SKM-1 (cell line): ENCODE data around the gene SLCO4C1.

Experiments
- DNase-seq: peaks from one replicate; lab custom pipeline; 2025; ENCODE audit not compliant: unreplicated experiment; lab: John Stamatoyannopoulos, UW

SLCO4C1 gene, protein sequence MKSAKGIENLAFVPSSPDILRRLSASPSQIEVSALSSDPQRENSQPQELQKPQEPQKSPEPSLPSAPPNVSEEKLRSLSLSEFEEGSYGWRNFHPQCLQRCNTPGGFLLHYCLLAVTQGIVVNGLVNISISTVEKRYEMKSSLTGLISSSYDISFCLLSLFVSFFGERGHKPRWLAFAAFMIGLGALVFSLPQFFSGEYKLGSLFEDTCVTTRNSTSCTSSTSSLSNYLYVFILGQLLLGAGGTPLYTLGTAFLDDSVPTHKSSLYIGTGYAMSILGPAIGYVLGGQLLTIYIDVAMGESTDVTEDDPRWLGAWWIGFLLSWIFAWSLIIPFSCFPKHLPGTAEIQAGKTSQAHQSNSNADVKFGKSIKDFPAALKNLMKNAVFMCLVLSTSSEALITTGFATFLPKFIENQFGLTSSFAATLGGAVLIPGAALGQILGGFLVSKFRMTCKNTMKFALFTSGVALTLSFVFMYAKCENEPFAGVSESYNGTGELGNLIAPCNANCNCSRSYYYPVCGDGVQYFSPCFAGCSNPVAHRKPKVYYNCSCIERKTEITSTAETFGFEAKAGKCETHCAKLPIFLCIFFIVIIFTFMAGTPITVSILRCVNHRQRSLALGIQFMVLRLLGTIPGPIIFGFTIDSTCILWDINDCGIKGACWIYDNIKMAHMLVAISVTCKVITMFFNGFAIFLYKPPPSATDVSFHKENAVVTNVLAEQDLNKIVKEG

DNA sequence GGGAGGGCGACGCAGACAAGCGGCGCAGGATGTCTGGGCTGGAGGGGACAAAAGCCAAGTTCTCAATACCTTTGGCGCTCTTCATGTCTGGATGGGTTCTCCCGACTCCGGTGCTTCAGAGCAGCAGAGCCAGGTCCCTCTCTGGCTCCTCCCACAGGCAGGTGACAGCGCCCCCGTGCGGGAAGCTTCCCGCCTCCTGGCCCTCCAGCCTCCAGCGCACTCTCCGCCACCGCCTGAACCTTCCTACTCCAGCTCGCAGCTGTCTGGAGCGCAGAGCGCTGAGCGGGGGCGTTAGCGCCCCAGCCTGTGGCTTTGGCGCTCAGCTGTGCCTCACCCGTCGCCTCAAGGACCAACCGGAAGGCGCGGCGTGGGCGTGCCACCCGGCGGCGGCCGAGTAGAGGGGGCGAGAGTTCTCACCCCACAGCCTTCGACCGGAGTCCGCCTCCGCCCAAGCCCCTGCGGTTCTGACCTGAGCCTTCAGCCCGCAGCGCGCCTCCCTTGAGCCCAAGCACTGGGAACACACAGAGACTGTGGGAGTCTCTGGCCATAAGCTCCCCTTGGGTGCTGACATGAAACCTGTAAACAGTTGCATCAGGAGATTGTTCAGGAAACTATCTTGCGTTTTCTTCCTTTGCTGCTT is at the start of gene SLCO4C1:
TSS of gene SLCO4C1 (minus strand) at position 107 of the 640 bp plus-strand sequence. CDS start at position 85, 22 bp downstream.
- DNase-seq = peak; percentile 83

DNA sequence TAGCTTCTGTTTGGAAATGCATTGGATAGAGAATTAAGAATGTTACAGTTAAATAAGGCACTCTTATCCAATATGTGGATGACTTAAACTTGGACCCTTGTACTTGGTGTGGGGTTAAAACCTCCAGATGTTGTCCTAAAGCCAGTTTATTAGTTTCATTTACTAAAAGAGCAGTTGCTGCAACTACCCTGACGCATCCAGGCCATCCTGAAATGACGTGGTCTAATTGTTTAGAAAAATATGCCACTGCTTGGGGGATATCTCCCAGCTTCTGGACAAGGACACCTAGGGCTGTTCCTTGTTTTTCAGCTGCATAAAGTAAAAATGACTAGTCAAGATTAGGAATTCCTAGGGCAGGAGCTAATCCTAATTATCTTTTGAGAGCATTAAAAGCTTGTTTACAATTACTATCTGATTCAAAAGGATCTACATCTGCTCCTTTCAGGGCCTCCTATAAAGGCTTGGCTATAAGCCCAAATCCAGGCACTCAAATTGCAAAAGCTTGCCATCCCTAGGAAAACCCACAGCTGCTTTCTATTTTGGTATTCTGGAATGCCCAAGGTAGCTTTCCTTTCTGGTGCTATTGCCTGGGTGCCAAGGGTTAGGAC is 45.7 kb upstream of the SLCO4C1 start:
- no peak for DNase-seq

DNA sequence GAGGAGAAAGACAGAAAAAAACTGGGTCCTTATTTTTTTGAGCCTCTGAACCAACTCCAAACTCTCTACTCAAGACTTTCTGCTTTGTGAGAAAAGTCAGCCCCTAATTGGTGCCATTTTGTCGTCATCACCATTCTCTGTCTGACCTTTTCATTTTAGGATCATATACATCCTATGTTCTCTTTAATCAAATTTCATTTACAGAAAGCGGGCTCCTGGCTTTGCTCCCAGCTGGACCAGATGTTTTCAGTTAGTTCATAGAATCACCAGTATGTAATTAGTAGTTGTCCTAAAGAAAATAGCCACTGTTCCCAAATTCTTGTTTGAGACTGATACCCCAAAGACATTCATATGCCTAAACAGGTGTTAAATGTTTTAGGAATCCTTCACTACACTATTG is 28.6 kb upstream of the SLCO4C1 start:
- DNase-seq = no peak

DNA sequence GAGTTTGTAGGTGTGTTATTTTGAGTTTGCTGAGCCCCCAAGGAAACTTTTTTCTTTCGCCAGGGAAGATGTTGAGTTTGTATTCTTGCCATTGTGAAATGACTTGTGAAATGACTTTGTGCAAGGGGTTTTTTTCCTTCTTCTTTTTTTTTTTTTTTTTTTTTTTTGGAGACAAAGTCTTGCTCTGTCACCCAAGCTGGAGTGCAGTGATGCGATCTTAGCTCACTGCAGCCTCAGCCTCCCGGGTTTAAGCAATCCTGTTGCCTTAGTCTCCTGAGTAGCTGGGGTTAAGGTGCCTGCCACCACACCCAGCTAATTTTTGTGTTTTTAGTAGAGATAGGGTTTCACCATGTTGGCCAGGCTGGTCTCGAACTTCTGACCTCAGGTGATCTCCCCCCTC is 22.7 kb upstream of the SLCO4C1 start:
- DNase-seq = peak; percentile 44

DNA sequence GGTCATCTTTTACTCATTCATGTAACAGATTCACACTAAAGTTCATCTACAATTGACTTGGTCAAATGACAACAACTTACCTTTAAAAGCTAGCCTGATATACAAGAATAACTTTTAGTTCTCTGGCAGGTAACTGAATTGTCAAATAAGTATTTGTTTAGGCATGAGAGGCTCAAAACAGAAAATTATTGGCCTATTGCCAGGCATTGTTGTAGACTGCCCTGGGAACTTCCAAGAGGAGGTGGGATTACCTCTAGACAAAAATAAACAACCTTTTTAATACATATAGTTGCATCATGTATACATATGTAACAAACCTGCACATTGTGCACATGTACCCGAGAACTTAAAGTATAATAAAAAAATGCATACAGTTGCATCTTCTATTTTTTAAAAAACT is 18.2 kb upstream of the SLCO4C1 start:
- no peak for DNase-seq

DNA sequence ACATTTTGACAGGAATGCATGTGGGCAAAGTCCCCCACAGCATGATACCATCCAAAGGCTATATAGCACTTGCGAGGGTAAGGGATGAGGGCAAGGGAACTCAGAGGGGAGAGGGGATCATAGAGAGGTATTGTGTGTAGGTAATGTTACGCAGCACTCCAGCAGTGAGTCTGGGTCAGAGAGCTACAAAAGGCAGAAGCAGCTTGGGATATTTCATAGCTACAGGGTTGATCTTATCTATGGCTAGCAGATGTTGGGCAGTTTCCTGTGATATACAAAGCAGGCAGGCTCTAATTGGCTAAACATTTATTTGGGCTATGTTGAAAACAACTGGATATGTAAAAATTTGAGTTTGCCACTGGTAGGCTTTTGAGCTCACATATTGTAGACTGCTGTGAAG is 17.8 kb upstream of the SLCO4C1 start:
- DNase-seq = peak; percentile 16

DNA sequence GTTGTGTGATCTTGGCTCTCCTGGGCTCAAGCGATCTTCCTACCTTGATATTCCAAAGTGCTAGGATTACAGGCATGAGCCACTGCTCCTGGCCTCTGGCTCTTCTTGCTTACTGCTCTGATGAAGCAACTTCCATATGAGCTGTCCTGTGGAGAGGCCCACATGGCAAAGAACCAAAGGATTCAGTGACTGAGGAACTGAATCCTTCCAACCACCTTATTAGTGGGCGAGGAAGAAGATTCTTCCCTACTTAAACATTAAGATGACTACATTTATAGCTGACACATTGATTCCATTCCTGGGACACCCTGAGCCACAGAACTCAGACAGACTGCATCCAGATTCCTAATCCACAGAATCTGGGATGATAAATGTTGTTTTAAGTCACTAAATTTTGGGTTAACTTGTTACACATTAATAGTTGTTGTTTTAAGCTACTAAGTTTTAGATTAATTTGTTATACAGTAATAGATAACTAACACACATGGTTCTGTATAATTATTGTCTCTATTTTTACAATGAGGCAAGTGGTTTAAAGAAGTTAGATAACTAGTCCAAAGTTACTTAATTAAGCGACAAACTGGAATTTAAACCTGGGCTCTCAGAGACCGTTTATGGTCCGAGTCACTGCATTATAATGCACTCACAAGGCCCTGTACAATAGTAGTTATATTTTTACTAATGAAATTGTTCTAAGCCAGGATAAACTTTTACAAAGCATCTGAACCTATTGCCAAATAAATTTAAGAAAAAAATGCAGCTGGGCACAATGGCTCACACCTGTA is 16.7 kb upstream of the SLCO4C1 start:
- no peak for DNase-seq

DNA sequence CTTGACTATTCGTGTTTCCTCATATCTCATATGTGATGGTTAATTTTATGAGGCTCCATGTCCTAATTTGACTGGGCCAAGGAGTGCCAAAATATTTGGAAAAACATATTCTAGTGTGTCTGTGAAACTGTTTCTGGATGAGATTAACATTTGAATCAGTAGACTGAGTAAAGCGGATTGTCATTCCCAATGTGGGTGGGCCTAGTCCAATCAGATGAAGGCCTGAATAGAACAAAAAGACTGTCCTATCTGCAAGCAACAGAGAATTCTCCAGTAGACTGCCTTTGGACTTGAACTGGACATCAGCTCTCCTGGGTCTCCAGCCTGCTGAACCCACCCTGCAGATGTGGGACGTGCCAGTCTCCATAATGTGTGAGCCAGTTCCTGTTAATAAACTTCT is 13.5 kb upstream of the SLCO4C1 start:
- no peak for DNase-seq

DNA sequence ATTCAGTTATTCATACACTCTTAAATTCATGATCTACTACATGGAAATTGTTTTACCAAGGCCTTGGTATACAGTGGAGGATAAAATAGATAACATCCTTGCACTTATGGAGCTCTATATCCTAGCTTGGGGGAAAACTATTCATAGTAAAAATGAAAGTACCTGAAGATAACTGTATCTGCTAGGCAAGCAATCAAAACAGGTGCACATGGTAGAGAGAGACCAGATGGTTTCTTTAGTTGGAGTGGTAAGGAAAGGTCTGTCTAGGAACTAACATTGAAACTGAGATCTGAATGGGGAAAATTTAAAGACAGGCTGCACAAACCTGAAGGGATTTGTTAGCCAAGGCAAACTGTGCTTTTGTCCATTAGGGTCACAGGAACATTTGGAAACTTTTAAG is 11.1 kb upstream of the SLCO4C1 start:
- DNase-seq = no peak

DNA sequence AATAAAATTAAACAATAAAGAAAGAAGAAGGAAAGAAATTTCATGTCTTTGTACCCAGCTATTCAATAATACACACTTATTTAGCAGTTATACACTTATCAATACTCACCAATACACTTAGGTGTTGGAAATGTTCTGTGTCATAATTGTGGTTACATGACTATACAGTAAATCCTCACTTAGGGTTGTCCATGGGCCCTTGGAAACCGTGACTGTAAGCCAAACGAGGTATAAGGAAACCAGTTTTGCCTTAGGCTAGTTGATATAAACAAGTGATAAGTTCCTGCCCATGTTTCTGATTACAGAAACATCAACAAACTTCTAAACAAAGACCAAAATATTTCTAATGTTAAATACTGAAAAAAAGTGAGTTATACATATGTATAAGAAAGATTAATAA is 10.0 kb upstream of the SLCO4C1 start:
- DNase-seq = no peak

DNA sequence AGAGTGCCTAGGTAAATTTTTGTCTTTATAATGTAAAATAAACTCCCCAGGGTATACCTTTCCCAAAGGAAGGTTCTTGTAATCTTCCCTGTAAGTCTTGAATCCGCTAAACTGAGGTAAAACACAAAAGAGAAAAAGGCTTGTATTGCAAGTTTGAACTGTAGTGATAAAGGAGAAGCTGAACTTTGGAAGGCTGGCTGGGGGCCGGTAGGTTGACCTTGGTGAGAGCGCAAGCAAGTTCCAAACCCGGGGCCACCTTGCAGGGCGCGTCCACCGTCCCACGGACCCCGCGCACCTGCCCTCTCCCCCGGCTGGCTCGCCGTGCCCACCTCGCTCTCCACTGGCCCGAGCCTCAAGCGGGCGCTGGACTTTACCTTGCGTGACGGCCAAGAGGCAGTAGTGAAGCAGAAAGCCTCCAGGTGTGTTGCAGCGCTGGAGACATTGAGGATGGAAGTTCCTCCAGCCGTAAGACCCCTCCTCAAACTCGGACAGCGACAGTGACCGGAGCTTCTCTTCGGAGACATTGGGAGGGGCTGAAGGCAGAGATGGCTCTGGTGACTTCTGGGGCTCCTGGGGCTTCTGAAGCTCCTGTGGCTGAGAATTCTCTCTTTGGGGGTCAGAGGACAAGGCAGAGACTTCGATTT is 428 bp downstream of the SLCO4C1 start:
- DNase-seq = peak; percentile 22

DNA sequence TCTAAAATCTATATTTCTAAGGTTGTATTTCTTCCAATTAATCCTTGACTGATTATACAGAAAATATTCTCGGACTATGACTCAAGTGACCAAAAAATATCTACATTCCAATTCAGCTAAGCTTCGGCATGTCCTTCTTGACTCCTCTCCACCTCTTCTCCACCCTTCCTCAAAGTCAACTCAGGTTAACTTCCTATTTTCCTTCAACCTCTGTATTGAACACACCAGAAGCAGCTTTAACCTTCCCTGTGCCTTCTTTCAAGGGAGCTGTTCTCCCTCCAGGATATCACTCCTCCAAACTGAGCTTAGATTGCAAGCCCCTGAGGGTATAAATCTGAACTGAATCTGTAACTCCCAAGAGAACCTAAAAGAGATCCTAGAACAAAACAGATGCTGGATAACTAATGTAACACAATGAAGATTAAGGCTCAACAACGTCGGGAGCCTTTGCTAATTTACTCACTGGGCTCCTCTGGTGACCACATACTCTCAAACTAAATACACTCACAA is 1.1 kb downstream of the SLCO4C1 start:
- peak; percentile 39 for DNase-seq

DNA sequence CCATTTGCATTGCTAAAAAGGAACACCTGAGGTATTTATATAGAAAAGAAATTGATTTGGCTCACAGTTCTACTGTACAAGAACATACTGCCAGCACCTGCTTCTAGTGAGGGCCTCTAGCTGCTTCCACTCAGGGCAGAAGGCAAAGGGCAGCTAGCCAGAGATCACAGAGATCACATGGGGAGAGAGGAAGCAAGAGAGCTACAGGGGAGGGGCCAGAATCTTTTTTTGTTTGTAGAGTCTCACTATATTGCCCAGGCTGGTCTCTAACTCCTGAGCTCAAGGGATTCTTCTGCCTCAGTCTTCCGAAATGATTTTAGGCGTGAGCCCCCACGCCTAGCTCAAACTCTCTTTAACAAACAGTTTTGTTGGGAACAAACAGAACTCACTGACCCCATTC is 6.1 kb downstream of the SLCO4C1 start:
- no peak for DNase-seq

DNA sequence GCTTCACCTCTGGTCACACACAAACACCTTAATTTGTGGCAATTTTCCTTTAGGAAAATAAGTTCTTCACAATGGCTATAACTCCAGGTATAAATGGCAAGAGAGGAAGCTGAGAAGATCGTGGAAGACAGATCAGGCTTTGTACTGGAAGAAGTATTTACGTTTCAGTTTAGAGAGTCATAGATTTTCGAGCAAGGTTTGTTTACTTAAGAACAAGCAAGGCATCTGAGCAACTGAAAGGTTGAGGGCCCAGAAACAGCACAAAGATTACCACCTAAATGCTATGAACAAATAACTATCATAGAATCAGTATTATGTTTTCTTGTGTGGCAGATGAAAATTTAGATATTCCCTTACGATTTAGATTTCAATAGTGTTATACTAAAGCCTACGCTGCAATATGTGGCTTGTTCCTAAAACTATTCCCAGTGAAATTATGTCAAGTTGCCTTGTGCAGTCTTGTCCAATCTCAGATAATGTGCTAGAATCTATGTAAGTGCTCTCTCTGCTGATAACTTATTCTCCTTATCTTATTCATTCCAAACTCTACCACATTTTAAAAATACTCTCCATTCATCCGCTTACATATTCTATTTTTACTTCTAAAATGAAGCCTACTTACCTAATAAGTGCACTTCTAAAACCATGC is 6.7 kb downstream of the SLCO4C1 start:
- DNase-seq = no peak

DNA sequence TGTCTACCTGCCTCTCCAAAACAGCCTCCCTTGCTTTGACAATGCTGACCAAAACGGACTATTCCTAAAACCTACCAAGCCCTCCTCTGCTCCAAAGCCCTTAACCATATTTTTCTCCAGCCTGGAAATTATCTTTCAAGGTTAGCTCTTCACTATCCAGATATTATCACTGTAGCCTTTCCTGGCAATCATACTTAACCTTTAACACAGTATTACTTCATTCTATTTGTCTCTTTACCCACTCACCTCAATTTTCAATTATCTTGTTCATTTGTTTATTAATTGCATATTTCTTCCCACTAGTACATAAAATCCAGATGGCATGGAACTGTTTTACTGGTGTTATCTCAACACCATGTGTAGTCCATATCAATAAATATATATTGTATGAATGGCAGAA is 7.5 kb downstream of the SLCO4C1 start:
- no peak for DNase-seq

DNA sequence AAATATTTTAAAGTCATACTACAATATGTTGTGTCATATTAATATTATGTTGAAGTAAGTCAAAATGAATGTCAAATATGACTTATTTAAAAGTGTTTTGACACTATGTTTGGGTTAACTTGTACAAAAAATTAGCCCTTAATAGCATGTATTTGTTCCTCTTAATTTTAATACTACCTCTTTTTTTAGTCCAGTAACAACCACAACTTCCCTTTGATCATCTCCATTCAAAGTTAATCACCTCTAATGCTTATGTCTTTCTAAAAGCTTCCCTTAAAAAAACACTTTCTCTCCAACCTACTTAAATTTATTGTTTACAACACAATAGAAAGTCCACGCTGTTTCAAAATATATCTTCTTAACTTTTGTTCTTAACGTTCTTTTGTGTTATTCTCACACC is 9.6 kb downstream of the SLCO4C1 start:
- DNase-seq = no peak

DNA sequence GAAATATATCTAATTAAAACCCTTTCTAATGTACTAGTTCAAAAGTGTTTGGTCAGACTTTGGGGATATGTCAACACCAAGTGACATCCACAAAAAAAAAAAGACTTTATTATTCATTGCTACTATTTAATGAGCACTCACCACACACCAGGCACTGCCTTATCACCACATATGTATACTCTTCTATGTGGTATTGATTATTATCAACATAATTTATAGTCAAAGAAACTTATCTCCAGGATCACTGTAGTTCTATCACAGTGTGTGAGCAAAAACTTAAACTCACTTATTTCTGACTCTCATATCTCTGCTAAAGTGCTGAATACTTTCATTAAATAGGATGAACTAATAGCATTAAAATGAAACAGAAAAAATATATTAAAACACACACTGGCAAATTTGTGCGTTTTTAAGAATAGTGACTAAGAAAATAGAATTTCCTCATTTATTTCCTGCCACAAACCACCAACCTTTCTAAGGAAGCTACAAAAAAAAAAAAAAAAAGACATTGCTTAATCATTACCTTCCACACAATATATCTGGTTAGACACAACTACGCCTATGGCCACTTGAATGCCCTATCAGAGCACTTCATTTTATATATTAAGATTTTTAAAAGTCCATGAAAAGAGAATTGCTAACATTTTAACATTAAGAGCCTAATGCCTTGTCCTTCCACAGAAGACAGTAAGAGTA is 12.8 kb downstream of the SLCO4C1 start:
- peak; percentile 45 for DNase-seq

DNA sequence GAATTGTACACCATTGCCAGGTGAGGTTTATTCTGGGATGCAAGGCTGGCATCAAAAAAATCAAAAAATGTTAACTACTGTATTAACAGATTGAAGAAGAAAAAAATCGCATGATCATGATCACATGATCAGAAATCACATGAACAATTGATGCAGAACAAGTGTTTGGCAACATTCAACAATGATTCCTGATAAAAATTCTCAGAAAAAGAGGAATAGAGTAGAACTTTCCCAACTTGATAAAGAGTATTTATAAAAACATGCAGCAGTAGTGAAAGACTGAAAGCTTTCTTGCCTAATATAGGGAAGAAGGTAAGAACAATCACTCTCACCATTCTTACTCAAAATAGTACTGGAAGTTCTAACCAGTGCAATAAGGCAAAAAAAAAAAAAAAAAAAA is 16.4 kb downstream of the SLCO4C1 start:
- DNase-seq = no peak

DNA sequence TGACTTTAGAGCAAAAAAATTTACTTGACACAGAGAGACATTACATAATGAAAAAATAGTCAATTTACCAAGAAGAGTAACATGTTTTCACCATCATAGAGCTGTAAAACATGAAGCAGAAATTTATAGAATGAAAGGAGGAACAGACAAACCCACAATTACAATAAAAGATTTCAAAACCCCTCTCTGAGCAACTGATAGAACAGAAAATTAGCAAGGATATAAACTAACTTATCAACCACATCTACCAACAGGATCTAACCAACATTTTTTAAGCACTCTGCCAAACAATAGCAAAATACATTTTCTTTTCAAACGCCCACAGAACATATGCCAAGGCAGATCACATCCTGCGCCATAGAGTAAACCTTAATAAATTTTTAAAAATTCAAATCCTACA is 17.9 kb downstream of the SLCO4C1 start:
- DNase-seq = no peak
